ENCODE results near the gene PTPRD. TPM values are rescaled to one million over a fixed set of nuclear protein-coding genes. Genes with fewer than 3 reads are reported as not detected.

PTPRD gene
- total RNA-seq, 1 experiment from 2014 or later: 69.6 TPM

- no peaks in the 10 kb centered on the region for H3K9me3 Mint-ChIP-seq
- no peaks in the 10 kb centered on the region for H3K36me3 Mint-ChIP-seq
- no peak overlapping the region for H3K4me3 Mint-ChIP-seq
- POLR2A ChIA-PET: no interaction called here
- ATAC-seq (no peak), DNase-seq (ENCODE audit: low spot score) (no peak)
- no peaks in the 10 kb centered on the region for H3K27me3 Mint-ChIP-seq (ENCODE audit: low read depth)
- peaks cover 8% of the 10 kb centered on the region for H3K4me1 Mint-ChIP-seq
- TF ChIP-seq KAT7 (CRISPR knock-in tag; IDR thresholded peaks at IDR 0.05; ENCODE audit: borderline replicate concordance) (no peak), NR2C2 (CRISPR knock-in tag; IDR thresholded peaks at IDR 0.05) (no peak), ELF4 (CRISPR knock-in tag; IDR thresholded peaks at IDR 0.05; ENCODE audit: low read depth) (no peak), IRF1 (CRISPR knock-in tag; IDR thresholded peaks at IDR 0.05) (no peak), IRF2 (CRISPR knock-in tag; IDR thresholded peaks at IDR 0.05; ENCODE audit: borderline replicate concordance, low read depth) (no peak), MAX (CRISPR knock-in tag; IDR thresholded peaks at IDR 0.05) (no peak), E2F4 (CRISPR knock-in tag; IDR thresholded peaks at IDR 0.05; ENCODE audit: borderline replicate concordance, low read depth) (no peak), ZNF138 (CRISPR knock-in tag; conservative IDR thresholded peaks at IDR 0.05) (no peak), CREM (CRISPR knock-in tag; IDR thresholded peaks at IDR 0.05) (no peak), PREB (CRISPR knock-in tag; IDR thresholded peaks at IDR 0.05; ENCODE audit: borderline replicate concordance) (no peak), ZNF423 (CRISPR knock-in tag; IDR thresholded peaks at IDR 0.05) (no peak), ERG (CRISPR knock-in tag; IDR thresholded peaks at IDR 0.05) (no peak), GABPB1 (CRISPR knock-in tag; IDR thresholded peaks at IDR 0.05) (no peak), ZSCAN18 (CRISPR knock-in tag; IDR thresholded peaks at IDR 0.05) (no peak), RELA (CRISPR knock-in tag; IDR thresholded peaks at IDR 0.05; ENCODE audit: borderline replicate concordance) (no peak), JUN (CRISPR knock-in tag; IDR thresholded peaks at IDR 0.05) (no peak)
- no peak overlapping the region for H3K27ac Mint-ChIP-seq
- CTCF ChIA-PET: no interaction called here
Measured at GRCh38 chr9:9215050-9215449, 1397.8 kb downstream of the PTPRD start.

GRCh38 chr9:9214066-9214465, 1398.7 kb downstream of the PTPRD start:
- no peak for DNase-seq (ENCODE audit: low spot score)
- Mint-ChIP-seq H3K27me3 (ENCODE audit: low read depth) (no peaks in the 10 kb centered on the region), H3K4me3 (no peak overlapping the region), H3K9me3 (no peaks in the 10 kb centered on the region), H3K36me3 (no peaks in the 10 kb centered on the region), H3K27ac (no peak overlapping the region), H3K4me1 (peaks cover 8% of the 10 kb centered on the region)
- CTCF ChIA-PET: no interaction called here
- no peak for ATAC-seq
- POLR2A ChIA-PET: no interaction called here
- TF ChIP-seq ZNF263 (CRISPR knock-in tag; IDR thresholded peaks at IDR 0.05; ENCODE audit: low read depth) (no peak), PRDM15 (CRISPR knock-in tag; IDR thresholded peaks at IDR 0.05) (no peak), NR3C1 (CRISPR knock-in tag; conservative IDR thresholded peaks at IDR 0.05; ENCODE audit: low read depth) (no peak), TP53 (CRISPR knock-in tag; IDR thresholded peaks at IDR 0.05) (no peak), ZNF396 (CRISPR knock-in tag; IDR thresholded peaks at IDR 0.05; ENCODE audit: borderline replicate concordance) (no peak), ATF6 (CRISPR knock-in tag; IDR thresholded peaks at IDR 0.05) (no peak), CREM (CRISPR knock-in tag; IDR thresholded peaks at IDR 0.05) (no peak), FOXP4 (CRISPR knock-in tag; IDR thresholded peaks at IDR 0.05) (no peak)
